Measurements from ENCODE around the gene AKAP5. TPM values are rescaled to one million over a fixed set of nuclear protein-coding genes. Genes with fewer than 3 reads are reported as not detected.
A peak's percentile ranks its signal among the peaks of the same experiment; 100 is the strongest.

The AKAP5 gene
- total RNA-seq, 1 experiment from 2014 or later, result 3.0 TPM

DNA sequence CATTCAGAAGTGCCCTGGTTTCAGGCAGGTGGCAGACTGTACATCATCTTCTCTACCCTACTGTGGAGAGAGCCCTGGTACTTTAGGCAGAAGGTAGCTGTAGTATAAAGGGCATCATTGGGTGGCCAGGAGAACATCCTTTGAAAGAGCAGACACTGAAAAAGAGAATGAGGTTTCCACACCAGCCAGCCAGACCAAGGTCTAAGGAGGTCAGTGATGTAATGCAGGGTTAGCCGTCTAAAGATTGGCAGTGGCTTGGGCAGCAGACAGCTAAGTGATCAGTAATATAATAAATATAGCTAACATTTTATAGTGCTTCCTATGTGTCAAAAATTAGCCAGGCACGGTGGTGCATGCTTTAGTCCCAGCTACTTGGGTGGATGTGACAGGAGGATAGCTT lies 26.3 kb downstream of the AKAP5 start:
- POLR2A ChIA-PET, result interaction anchor here (1.0 kb wide), 1 partner anchor 22 kb away, joined by 3 read pairs; no protein-coding TSS in a partner anchor
- CTCF ChIA-PET, result interaction anchor here (1.2 kb wide), 1 partner anchor 27 kb away, joined by 4 read pairs; no protein-coding TSS in a partner anchor
- no peak for DNase-seq (ENCODE audit: low spot score)

DNA sequence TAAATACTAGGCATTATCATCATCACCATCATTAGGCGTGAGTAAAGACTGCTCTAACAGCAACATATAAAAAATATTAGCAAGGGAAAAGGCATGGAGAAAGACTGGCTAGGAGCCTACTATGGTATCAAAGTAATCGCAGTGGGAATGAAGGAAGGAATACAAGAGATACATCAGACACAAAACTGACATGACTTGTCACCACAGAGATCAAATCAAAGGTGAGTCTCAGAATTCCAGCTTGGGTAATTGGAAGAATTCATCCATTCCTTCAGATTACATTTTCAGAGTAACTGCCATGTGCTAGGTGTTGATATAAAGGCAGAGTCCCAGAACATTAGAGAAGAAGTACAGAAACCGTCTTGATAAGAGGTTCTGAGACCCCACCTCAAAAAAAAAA lies 28.2 kb downstream of the AKAP5 start:
- DNase-seq (ENCODE audit: low spot score) (no peak), ATAC-seq (no peak)
- Mint-ChIP-seq H3K4me3 (no peak overlapping the region), H3K9me3 (no peaks in the 10 kb centered on the region), H3K4me1 (no peaks in the 10 kb centered on the region), H3K36me3 (peaks cover 18% of the 10 kb centered on the region), H3K27me3 (ENCODE audit: low read depth) (no peaks in the 10 kb centered on the region), H3K27ac (peak overlapping the region; percentile 2)
- ChIA-PET POLR2A (interaction anchor here (0.8 kb wide), 1 partner anchor 272 kb away, joined by 3 read pairs; no protein-coding TSS in a partner anchor), CTCF (interaction anchor here (0.5 to 1.1 kb wide), 2 partner anchors 17 to 127 kb away, joined by 3 to 6 read pairs; no protein-coding TSS in a partner anchor)
- TF ChIP-seq, protein P1, sequence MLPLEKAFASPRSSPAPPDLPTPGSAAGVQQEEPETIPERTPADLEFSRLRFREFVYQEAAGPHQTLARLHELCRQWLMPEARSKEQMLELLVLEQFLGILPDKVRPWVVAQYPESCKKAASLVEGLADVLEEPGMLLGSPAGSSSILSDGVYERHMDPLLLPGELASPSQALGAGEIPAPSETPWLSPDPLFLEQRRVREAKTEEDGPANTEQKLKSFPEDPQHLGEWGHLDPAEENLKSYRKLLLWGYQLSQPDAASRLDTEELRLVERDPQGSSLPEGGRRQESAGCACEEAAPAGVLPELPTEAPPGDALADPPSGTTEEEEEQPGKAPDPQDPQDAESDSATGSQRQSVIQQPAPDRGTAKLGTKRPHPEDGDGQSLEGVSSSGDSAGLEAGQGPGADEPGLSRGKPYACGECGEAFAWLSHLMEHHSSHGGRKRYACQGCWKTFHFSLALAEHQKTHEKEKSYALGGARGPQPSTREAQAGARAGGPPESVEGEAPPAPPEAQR (CRISPR knock-in tag; IDR thresholded peaks at IDR 0.05), result no peak
- TF ChIP-seq ZNF396 (CRISPR knock-in tag; IDR thresholded peaks at IDR 0.05; ENCODE audit: borderline replicate concordance) (no peak), ATF1 (CRISPR knock-in tag; IDR thresholded peaks at IDR 0.05) (no peak), SMAD3 (CRISPR knock-in tag; IDR thresholded peaks at IDR 0.05; ENCODE audit: borderline replicate concordance) (no peak), KAT7 (CRISPR knock-in tag; IDR thresholded peaks at IDR 0.05; ENCODE audit: borderline replicate concordance) (no peak), NFYB (CRISPR knock-in tag; conservative IDR thresholded peaks at IDR 0.05; ENCODE audit: low read depth) (no peak), ZNF263 (CRISPR knock-in tag; IDR thresholded peaks at IDR 0.05; ENCODE audit: low read depth) (no peak), CREM (CRISPR knock-in tag; IDR thresholded peaks at IDR 0.05) (no peak)
- TF ChIP-seq, protein P2, sequence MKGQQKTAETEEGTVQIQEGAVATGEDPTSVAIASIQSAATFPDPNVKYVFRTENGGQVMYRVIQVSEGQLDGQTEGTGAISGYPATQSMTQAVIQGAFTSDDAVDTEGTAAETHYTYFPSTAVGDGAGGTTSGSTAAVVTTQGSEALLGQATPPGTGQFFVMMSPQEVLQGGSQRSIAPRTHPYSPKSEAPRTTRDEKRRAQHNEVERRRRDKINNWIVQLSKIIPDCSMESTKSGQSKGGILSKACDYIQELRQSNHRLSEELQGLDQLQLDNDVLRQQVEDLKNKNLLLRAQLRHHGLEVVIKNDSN (CRISPR knock-in tag; IDR thresholded peaks at IDR 0.05), result no peak
- TF ChIP-seq, protein P3, sequence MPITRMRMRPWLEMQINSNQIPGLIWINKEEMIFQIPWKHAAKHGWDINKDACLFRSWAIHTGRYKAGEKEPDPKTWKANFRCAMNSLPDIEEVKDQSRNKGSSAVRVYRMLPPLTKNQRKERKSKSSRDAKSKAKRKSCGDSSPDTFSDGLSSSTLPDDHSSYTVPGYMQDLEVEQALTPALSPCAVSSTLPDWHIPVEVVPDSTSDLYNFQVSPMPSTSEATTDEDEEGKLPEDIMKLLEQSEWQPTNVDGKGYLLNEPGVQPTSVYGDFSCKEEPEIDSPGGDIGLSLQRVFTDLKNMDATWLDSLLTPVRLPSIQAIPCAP (CRISPR knock-in tag; IDR thresholded peaks at IDR 0.05), result no peak

More for the DNA sequence above, 26.3 kb downstream of the AKAP5 start:
- H3K36me3 Mint-ChIP-seq, result peaks cover 32% of the 10 kb centered on the region
- TF ChIP-seq TP53 (CRISPR knock-in tag; IDR thresholded peaks at IDR 0.05) (no peak), ZNF121 (CRISPR knock-in tag; IDR thresholded peaks at IDR 0.05) (no peak), ZNF219 (CRISPR knock-in tag; IDR thresholded peaks at IDR 0.05; ENCODE audit: borderline replicate concordance) (no peak), ZNF317 (CRISPR knock-in tag; IDR thresholded peaks at IDR 0.05; ENCODE audit: borderline replicate concordance, low read depth) (no peak), KAT7 (CRISPR knock-in tag; IDR thresholded peaks at IDR 0.05; ENCODE audit: borderline replicate concordance) (no peak), ETV6 (CRISPR knock-in tag; IDR thresholded peaks at IDR 0.05) (no peak)
- TF ChIP-seq, protein P4, sequence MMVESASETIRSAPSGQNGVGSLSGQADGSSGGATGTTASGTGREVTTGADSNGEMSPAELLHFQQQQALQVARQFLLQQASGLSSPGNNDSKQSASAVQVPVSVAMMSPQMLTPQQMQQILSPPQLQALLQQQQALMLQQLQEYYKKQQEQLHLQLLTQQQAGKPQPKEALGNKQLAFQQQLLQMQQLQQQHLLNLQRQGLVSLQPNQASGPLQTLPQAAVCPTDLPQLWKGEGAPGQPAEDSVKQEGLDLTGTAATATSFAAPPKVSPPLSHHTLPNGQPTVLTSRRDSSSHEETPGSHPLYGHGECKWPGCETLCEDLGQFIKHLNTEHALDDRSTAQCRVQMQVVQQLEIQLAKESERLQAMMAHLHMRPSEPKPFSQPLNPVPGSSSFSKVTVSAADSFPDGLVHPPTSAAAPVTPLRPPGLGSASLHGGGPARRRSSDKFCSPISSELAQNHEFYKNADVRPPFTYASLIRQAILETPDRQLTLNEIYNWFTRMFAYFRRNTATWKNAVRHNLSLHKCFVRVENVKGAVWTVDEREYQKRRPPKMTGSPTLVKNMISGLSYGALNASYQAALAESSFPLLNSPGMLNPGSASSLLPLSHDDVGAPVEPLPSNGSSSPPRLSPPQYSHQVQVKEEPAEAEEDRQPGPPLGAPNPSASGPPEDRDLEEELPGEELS (CRISPR knock-in tag; IDR thresholded peaks at IDR 0.05), result no peak
- TF ChIP-seq, protein P5, sequence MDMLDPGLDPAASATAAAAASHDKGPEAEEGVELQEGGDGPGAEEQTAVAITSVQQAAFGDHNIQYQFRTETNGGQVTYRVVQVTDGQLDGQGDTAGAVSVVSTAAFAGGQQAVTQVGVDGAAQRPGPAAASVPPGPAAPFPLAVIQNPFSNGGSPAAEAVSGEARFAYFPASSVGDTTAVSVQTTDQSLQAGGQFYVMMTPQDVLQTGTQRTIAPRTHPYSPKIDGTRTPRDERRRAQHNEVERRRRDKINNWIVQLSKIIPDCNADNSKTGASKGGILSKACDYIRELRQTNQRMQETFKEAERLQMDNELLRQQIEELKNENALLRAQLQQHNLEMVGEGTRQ (CRISPR knock-in tag; IDR thresholded peaks at IDR 0.05), result no peak
- TF ChIP-seq, protein P6, sequence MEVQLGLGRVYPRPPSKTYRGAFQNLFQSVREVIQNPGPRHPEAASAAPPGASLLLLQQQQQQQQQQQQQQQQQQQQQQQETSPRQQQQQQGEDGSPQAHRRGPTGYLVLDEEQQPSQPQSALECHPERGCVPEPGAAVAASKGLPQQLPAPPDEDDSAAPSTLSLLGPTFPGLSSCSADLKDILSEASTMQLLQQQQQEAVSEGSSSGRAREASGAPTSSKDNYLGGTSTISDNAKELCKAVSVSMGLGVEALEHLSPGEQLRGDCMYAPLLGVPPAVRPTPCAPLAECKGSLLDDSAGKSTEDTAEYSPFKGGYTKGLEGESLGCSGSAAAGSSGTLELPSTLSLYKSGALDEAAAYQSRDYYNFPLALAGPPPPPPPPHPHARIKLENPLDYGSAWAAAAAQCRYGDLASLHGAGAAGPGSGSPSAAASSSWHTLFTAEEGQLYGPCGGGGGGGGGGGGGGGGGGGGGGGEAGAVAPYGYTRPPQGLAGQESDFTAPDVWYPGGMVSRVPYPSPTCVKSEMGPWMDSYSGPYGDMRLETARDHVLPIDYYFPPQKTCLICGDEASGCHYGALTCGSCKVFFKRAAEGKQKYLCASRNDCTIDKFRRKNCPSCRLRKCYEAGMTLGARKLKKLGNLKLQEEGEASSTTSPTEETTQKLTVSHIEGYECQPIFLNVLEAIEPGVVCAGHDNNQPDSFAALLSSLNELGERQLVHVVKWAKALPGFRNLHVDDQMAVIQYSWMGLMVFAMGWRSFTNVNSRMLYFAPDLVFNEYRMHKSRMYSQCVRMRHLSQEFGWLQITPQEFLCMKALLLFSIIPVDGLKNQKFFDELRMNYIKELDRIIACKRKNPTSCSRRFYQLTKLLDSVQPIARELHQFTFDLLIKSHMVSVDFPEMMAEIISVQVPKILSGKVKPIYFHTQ (CRISPR knock-in tag; IDR thresholded peaks at IDR 0.05), result no peak
- TF ChIP-seq, protein P7, sequence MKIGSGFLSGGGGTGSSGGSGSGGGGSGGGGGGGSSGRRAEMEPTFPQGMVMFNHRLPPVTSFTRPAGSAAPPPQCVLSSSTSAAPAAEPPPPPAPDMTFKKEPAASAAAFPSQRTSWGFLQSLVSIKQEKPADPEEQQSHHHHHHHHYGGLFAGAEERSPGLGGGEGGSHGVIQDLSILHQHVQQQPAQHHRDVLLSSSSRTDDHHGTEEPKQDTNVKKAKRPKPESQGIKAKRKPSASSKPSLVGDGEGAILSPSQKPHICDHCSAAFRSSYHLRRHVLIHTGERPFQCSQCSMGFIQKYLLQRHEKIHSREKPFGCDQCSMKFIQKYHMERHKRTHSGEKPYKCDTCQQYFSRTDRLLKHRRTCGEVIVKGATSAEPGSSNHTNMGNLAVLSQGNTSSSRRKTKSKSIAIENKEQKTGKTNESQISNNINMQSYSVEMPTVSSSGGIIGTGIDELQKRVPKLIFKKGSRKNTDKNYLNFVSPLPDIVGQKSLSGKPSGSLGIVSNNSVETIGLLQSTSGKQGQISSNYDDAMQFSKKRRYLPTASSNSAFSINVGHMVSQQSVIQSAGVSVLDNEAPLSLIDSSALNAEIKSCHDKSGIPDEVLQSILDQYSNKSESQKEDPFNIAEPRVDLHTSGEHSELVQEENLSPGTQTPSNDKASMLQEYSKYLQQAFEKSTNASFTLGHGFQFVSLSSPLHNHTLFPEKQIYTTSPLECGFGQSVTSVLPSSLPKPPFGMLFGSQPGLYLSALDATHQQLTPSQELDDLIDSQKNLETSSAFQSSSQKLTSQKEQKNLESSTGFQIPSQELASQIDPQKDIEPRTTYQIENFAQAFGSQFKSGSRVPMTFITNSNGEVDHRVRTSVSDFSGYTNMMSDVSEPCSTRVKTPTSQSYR (CRISPR knock-in tag; IDR thresholded peaks at IDR 0.05), result no peak
- ATAC-seq, result no peak
- no peaks in the 10 kb centered on the region for H3K9me3 Mint-ChIP-seq
- no peaks in the 10 kb centered on the region for H3K27me3 Mint-ChIP-seq (ENCODE audit: low read depth)
- H3K27ac Mint-ChIP-seq, result no peak overlapping the region
- H3K4me1 Mint-ChIP-seq, result no peaks in the 10 kb centered on the region
- no peak overlapping the region for H3K4me3 Mint-ChIP-seq
